HepG2 (cell line): Measurements from ENCODE around the gene TPRA1. TPM values are rescaled to one million over a fixed set of nuclear protein-coding genes. Genes with fewer than 3 reads are reported as not detected.

Experiments used
- ATF5 ChIP-seq: sonication (generic); formaldehyde crosslinking; IDR thresholded peaks from 2 replicates; pipeline ENCODE4 v1.4.0; 2020; ENCODE audit warnings: mild to moderate bottlenecking, low read depth, missing genetic modification reagents
- CHCHD3 ChIP-seq: sonication (generic); formaldehyde crosslinking; IDR thresholded peaks from 2 replicates; pipeline ENCODE4 v1.8.0; 2022; ENCODE audit warnings: mild to moderate bottlenecking, missing genetic modification reagents, moderate library complexity
- ETV6 ChIP-seq: sonication (generic); formaldehyde crosslinking; conservative IDR thresholded peaks from 2 replicates; pipeline ENCODE4 v1.4.0; 2020; ENCODE audit warnings: missing genetic modification reagents
- FOXK2 ChIP-seq: fragments of 450-650 bp; IDR thresholded peaks from 2 replicates; pipeline ENCODE4 v1.6.1; 2016
- HMGA1 ChIP-seq: sonication (generic); formaldehyde crosslinking; conservative IDR thresholded peaks from 2 replicates; pipeline ENCODE4 v1.4.0; 2020; ENCODE audit warnings: missing genetic modification reagents
- KDM1A ChIP-seq: IDR thresholded peaks from 2 replicates; pipeline ENCODE4 v1.6.1; 2016; ENCODE audit warnings: missing compliant biosample characterization
- KLF16 ChIP-seq, 2 experiments: sonication (generic) in 1 of 2; formaldehyde crosslinking in 1 of 2; IDR thresholded peaks; 2 replicates each; pipeline versions ENCODE4 v1.6.1 to v1.8.0; 2016 to 2023; ENCODE audit warnings: missing genetic modification reagents in 2 of 2, missing compliant biosample characterization in 1 of 2
- ONECUT2 ChIP-seq: sonication (generic); formaldehyde crosslinking; IDR thresholded peaks from 2 replicates; pipeline ENCODE4 v1.4.0; 2020; ENCODE audit warnings: missing genetic modification reagents
- PITX1 ChIP-seq: sonication (generic); formaldehyde crosslinking; IDR thresholded peaks from 2 replicates; pipeline ENCODE4 v1.5.1; 2020; ENCODE audit warnings: mild to moderate bottlenecking, missing genetic modification reagents
- RAD21 ChIP-seq: fragments of 450-650 bp; formaldehyde crosslinking; IDR thresholded peaks from 2 replicates; pipeline ENCODE4 v1.5.0; 2020; ENCODE audit warnings: mild to moderate bottlenecking
- RAD51 ChIP-seq: fragments of 450-650 bp; IDR thresholded peaks from 2 replicates; pipeline ENCODE4 v1.6.1; 2016; ENCODE audit warnings: borderline replicate concordance
- RERE ChIP-seq: IDR thresholded peaks from 2 replicates; pipeline ENCODE4 v1.6.1; 2016; ENCODE audit warnings: low read depth, missing genetic modification reagents, missing compliant biosample characterization
- RXRB ChIP-seq: IDR thresholded peaks from 2 replicates; pipeline ENCODE4 v1.6.1; 2016; ENCODE audit warnings: borderline replicate concordance, missing genetic modification reagents, missing compliant biosample characterization
- SATB2 ChIP-seq: sonication (generic); formaldehyde crosslinking; IDR thresholded peaks from 2 replicates; pipeline ENCODE4 v1.5.0; 2020; ENCODE audit warnings: missing genetic modification reagents
- SIX4 ChIP-seq: sonication (generic); formaldehyde crosslinking; IDR thresholded peaks from 2 replicates; pipeline ENCODE4 v1.4.0; 2020; ENCODE audit warnings: missing genetic modification reagents
- TARDBP ChIP-seq: sonication (generic); formaldehyde crosslinking; IDR thresholded peaks from 2 replicates; pipeline ENCODE4 v1.8.0; 2022; ENCODE audit warnings: mild to moderate bottlenecking, missing genetic modification reagents
- TRAFD1 ChIP-seq: sonication (generic); formaldehyde crosslinking; IDR thresholded peaks from 2 replicates; pipeline ENCODE4 v1.5.1; 2020; ENCODE audit warnings: missing genetic modification reagents, mild to moderate bottlenecking, borderline replicate concordance
- ZNF124 ChIP-seq: sonication (generic); formaldehyde crosslinking; IDR thresholded peaks from 2 replicates; pipeline ENCODE4 v1.4.0; 2020; ENCODE audit warnings: missing genetic modification reagents
- ZNF24 ChIP-seq: fragments of 450-650 bp; IDR thresholded peaks from 2 replicates; pipeline ENCODE4 v1.6.1; 2017; ENCODE audit warnings: antibody characterized with exemption, mild to moderate bottlenecking
- ZNF337 ChIP-seq: sonication (generic); formaldehyde crosslinking; IDR thresholded peaks from 2 replicates; pipeline ENCODE4 v1.5.1; 2020; ENCODE audit warnings: missing genetic modification reagents, low read depth, mild to moderate bottlenecking, borderline replicate concordance
- ZNF354B ChIP-seq: sonication (generic); formaldehyde crosslinking; IDR thresholded peaks from 2 replicates; pipeline ENCODE4 v1.8.0; 2022; ENCODE audit warnings: mild to moderate bottlenecking, missing genetic modification reagents
- ZNF510 ChIP-seq: sonication (generic); formaldehyde crosslinking; IDR thresholded peaks from 2 replicates; pipeline ENCODE4 v1.4.0; 2020; ENCODE audit warnings: low read depth, mild to moderate bottlenecking, missing genetic modification reagents
- ZNF780A ChIP-seq: sonication (generic); formaldehyde crosslinking; IDR thresholded peaks from 2 replicates; pipeline ENCODE4 v1.8.0; 2022; ENCODE audit warnings: mild to moderate bottlenecking, missing genetic modification reagents, moderate library complexity
- ZSCAN22 ChIP-seq: sonication (generic); formaldehyde crosslinking; IDR thresholded peaks from 2 replicates; pipeline ENCODE4 v1.4.0; 2020; ENCODE audit warnings: mild to moderate bottlenecking, missing genetic modification reagents
- polyA plus RNA-seq, 8 experiments: library from polyadenylated mRNA; depleted of rRNA in 3 of 8; stranded (reverse) in 7 of 8; unstranded in 1 of 8; fragments of >200 nt; fragmentation: Illumina TruSeq in 4 of 8; extraction: Trizol in 4 of 8; gene quantifications; 2 replicates each; pipeline versions ENCODE4 v1.2.1 to v1.2.3, GENCODE V29; 2011 to 2016; ENCODE audit warnings: low read depth in 4 of 8, missing spikeins in 1 of 8, mixed read lengths in 1 of 8; ENCODE audit not compliant: insufficient read depth in 1 of 8
- total RNA-seq, 5 experiments: library from RNA; depleted of rRNA; stranded (reverse); fragments of >200 nt; fragmentation: Illumina TruSeq; extraction: Trizol; gene quantifications; 2 replicates each; pipeline ENCODE4 v1.2.3, GENCODE V29; 2016; ENCODE audit warnings: low read depth in 1 of 5

Gene TPRA1
- total and polyA plus RNA-seq, 2 of the 13 experiments (the other 11 are each of a cell fraction or from before 2014, with no cell fraction given): 25.4 to 25.8 TPM

- no peak for TF ChIP-seq ATF5 (CRISPR knock-in tag)
- TF ChIP-seq TARDBP: peak; percentile 28; the same call in 1 of the 2 replicates
- no peak for TF ChIP-seq ZNF337 (CRISPR knock-in tag)
- TF ChIP-seq ZNF780A (CRISPR knock-in tag): no peak
- no peak for TF ChIP-seq SIX4 (CRISPR knock-in tag)
- TF ChIP-seq RXRB (CRISPR knock-in tag): peak; percentile 36; the same call in 1 of the 2 replicates
- TF ChIP-seq PITX1 (CRISPR knock-in tag): peak; percentile 54; the same call in 1 of the 2 replicates
- TF ChIP-seq ZNF510: no peak; the same call in 1 of the 2 replicates
- 0 out of 2 replicates have a peak, but pooled peaks have one; percentile 35 for TF ChIP-seq ONECUT2
- TF ChIP-seq ZNF24: no peak
- no peak for TF ChIP-seq RERE (CRISPR knock-in tag)
- no peak for TF ChIP-seq ZSCAN22 (CRISPR knock-in tag)
- no peak for TF ChIP-seq KDM1A (CRISPR knock-in tag)
- no peak for TF ChIP-seq ETV6
- no peak for TF ChIP-seq SATB2 (CRISPR knock-in tag)
- TF ChIP-seq FOXK2: no peak
- no peak for TF ChIP-seq ZNF354B (CRISPR knock-in tag)
- no peak for TF ChIP-seq RAD51
- TF ChIP-seq KLF16 (CRISPR knock-in tag; IDR thresholded peaks at IDR 0.05): peak in 1 of 2 experiments; percentile 57; a peak in 1 of 4 replicates
- TF ChIP-seq RAD21: peak; percentile 45
- TF ChIP-seq HMGA1 (CRISPR knock-in tag): no peak
- TF ChIP-seq CHCHD3 (CRISPR knock-in tag): no peak; the same call in 1 of the 2 replicates
- no peak for TF ChIP-seq TRAFD1
- no peak for TF ChIP-seq ZNF124
These were observed at the start of gene TPRA1 (continued) for GRCh38 chr3:127590593-127591465.
